CD14-positive monocyte (primary cell): ENCODE data around the gene WDR45. TPM values are rescaled to one million over a fixed set of nuclear protein-coding genes. Genes with fewer than 3 reads are reported as not detected.
A peak's percentile ranks its signal among the peaks of the same experiment; 100 is the strongest.

Experiments used
- DNase-seq, 3 donors: peaks; one replicate each; pipeline ENCODE4 v3.0.0-alpha.2; 2011 to 2022
- H2AFZ ChIP-seq: 2 replicates; pipeline ENCODE4 v1.6.0; 2012; ENCODE audit warnings: mild to moderate bottlenecking, low read depth, low read length, inconsistent platforms; ENCODE audit not compliant: insufficient read depth, poor library complexity, severe bottlenecking
- H3K27ac ChIP-seq, 2 donors: 1 replicate in 1 of 2; 2 replicates in 1 of 2; pipeline ENCODE4 v1.5.1; 2012 to 2013; ENCODE audit warnings: low read length in 2 of 2, control low read depth in 1 of 2, inconsistent platforms in 1 of 2, low read depth in 1 of 2, mild to moderate bottlenecking in 1 of 2
- H3K27me3 ChIP-seq, 2 donors: one replicate each; pipeline versions ENCODE4 v1.6.0 to v1.6.1; 2011 to 2013; ENCODE audit warnings: low read length in 2 of 2; ENCODE audit not compliant: control insufficient read depth in 2 of 2, insufficient read depth in 2 of 2
- H3K36me3 ChIP-seq, 2 donors: replicated peaks in 1 of 2; 1 replicate in 1 of 2; 2 replicates in 1 of 2; pipeline versions ENCODE4 v1.5.1 to v1.6.1; 2012 to 2013; ENCODE audit warnings: low read length in 2 of 2, control low read depth in 1 of 2, inconsistent platforms in 1 of 2, mild to moderate bottlenecking in 1 of 2; ENCODE audit not compliant: insufficient read depth in 2 of 2, control insufficient read depth in 1 of 2
- H3K4me1 ChIP-seq, 2 donors: 1 replicate in 1 of 2; 2 replicates in 1 of 2; pipeline versions ENCODE4 v1.5.1 to v1.6.1; 2012 to 2013; ENCODE audit warnings: low read length in 2 of 2, control low read depth in 1 of 2, inconsistent platforms in 1 of 2, mild to moderate bottlenecking in 1 of 2, moderate library complexity in 1 of 2; ENCODE audit not compliant: insufficient read depth in 2 of 2, control insufficient read depth in 1 of 2
- H3K4me2 ChIP-seq: replicated peaks from 2 replicates; pipeline ENCODE3; 2012; ENCODE audit warnings: low read length, moderate library complexity, mild to moderate bottlenecking; ENCODE audit not compliant: poor library complexity, severe bottlenecking; ENCODE audit errors: extremely low read depth
- H3K4me3 ChIP-seq, 3 experiments: fragments of 200-600 bp in 1 of 3; sonication (generic) in 1 of 3; replicated peaks in 1 of 3; 1 replicate in 2 of 3; 2 replicates in 1 of 3; pipeline ENCODE4 v1.5.1; 2011 to 2013; ENCODE audit warnings: low read length in 3 of 3, mild to moderate bottlenecking in 3 of 3, control low read depth in 2 of 3, low read depth in 2 of 3, inconsistent platforms in 1 of 3, moderate library complexity in 1 of 3
- H3K79me2 ChIP-seq: 2 replicates; pipeline ENCODE4 v1.6.0; 2012; ENCODE audit warnings: mild to moderate bottlenecking, control low read depth, inconsistent platforms, low read length, moderate library complexity; ENCODE audit not compliant: insufficient read depth
- H3K9ac ChIP-seq: 2 replicates; pipeline ENCODE4 v1.6.0; 2017; ENCODE audit warnings: low read length, mild to moderate bottlenecking; ENCODE audit not compliant: insufficient read depth, poor library complexity, severe bottlenecking
- H3K9me3 ChIP-seq, 2 donors: replicated peaks in 1 of 2; 1 replicate in 1 of 2; 2 replicates in 1 of 2; pipeline versions ENCODE4 v1.5.1 to v1.6.1; 2012 to 2013; ENCODE audit warnings: low read length in 2 of 2, control low read depth in 1 of 2; ENCODE audit not compliant: control insufficient read depth in 1 of 2, insufficient read depth in 1 of 2
- H4K20me1 ChIP-seq: 2 replicates; pipeline ENCODE4 v1.6.0; 2012; ENCODE audit warnings: mild to moderate bottlenecking, low read length, control low read depth, moderate library complexity; ENCODE audit not compliant: insufficient read depth
- H3K27ac Mint-ChIP-seq, 7 donors: one replicate each; pipeline ENCODE4 v1.8.0; 2020; ENCODE audit warnings: mild to moderate bottlenecking in 7 of 7, mixed read lengths in 7 of 7, moderate library complexity in 6 of 7, inconsistent platforms in 2 of 7
- H3K27me3 Mint-ChIP-seq, 3 donors: one replicate each; pipeline ENCODE4 v1.8.0; 2021 to 2022; ENCODE audit warnings: low read depth in 3 of 3, mild to moderate bottlenecking in 3 of 3, mixed read lengths in 3 of 3, moderate library complexity in 3 of 3, inconsistent platforms in 1 of 3
- H3K36me3 Mint-ChIP-seq, 2 donors: one replicate each; pipeline ENCODE4 v1.8.0; 2020; ENCODE audit warnings: mixed read lengths in 2 of 2, inconsistent platforms in 1 of 2, mild to moderate bottlenecking in 1 of 2
- H3K4me1 Mint-ChIP-seq: one replicate; pipeline ENCODE4 v1.8.0; 2020; ENCODE audit warnings: mild to moderate bottlenecking, mixed read lengths
- H3K4me3 Mint-ChIP-seq, 2 donors: one replicate each; pipeline ENCODE4 v1.8.0; 2020; ENCODE audit warnings: mild to moderate bottlenecking in 2 of 2, mixed read lengths in 2 of 2, moderate library complexity in 1 of 2
- H3K9me3 Mint-ChIP-seq, 7 donors: one replicate each; pipeline ENCODE4 v1.8.0; 2020 to 2022; ENCODE audit warnings: mixed read lengths in 7 of 7, mild to moderate bottlenecking in 6 of 7, moderate library complexity in 6 of 7, inconsistent platforms in 2 of 7
- WGBS: methylation state at CpG from one replicate; pipeline ENCODE4 v1.1.5; 2013; ENCODE audit warnings: missing lambda C conversion rate; ENCODE audit not compliant: insufficient coverage; 5-methylcytosine and 5-hydroxymethylcytosine counted together
- intact Hi-C, 2 donors: fragments of 100-400 bp; cut with micrococcal nuclease; formaldehyde crosslinking; loops; one replicate each; pipeline versions ENCODE4 v1.15.0 to v1.15.1; 2023
- polyA plus RNA-seq, 3 donors: library from polyadenylated mRNA; depleted of rRNA in 1 of 3; unstranded in 2 of 3; stranded (reverse) in 1 of 3; fragments of 300-500 nt in 2 of 3; fragments of >200 nt in 1 of 3; fragmentation: Illumina TruSeq in 2 of 3; gene quantifications; 1 replicate in 2 of 3; 2 replicates in 1 of 3; pipeline ENCODE4 v1.2.3, GENCODE V29; 2012 to 2021
- TF ChIP-seq, protein P1 (sequence below): fragments of 200-600 bp; IDR thresholded peaks from one replicate; pipeline ENCODE4 v1.8.0; 2022; ENCODE audit warnings: antibody characterized with exemption, mild to moderate bottlenecking

WDR45 gene
- polyA plus RNA-seq, 3 donors, result 83.1 to 207 (median 83.8) TPM

DNA sequence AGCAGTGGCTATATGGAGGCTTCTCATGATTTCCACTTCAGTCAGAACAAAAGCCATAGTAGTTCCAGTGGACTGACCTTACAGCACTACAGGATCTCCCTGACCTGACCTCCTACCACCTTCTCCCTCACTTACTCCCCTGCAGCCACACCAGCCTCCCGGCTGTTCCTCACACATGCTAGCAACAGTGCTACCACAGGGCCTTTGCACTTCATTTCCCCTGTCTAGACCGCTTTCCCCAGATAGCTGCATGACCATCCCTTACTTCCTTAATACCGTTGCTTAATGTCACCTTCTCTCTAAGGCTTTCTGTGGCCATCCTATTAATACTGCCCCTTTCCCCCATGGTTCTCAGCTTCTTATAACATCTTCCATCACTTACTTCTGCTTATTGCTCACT, 30.7 kb upstream of the WDR45 start:
- Histone ChIP-seq H3K27ac (no peak overlapping the region), H3K79me2 (no peaks in the 10 kb centered on the region), H3K9me3 (no peaks in the 10 kb centered on the region), H2AFZ (no peak overlapping the region), H3K9ac (no peak overlapping the region), H3K4me1 (no peaks in the 10 kb centered on the region), H3K36me3 (peaks cover 35 to 43% of the 10 kb centered on the region in 2 donors), H3K4me2 (no peak overlapping the region), H3K4me3 (no peak overlapping the region), H4K20me1 (no peaks in the 10 kb centered on the region), H3K27me3 (no peaks in the 10 kb centered on the region)
- H3K27me3 Mint-ChIP-seq, result peaks cover 0 to 3% (median 0%) of the 10 kb centered on the region in 3 donors
- no CpG with 5 or more reads among the region's 3 CpGs for WGBS
- DNase-seq, result no peak
- TF ChIP-seq, protein P1, sequence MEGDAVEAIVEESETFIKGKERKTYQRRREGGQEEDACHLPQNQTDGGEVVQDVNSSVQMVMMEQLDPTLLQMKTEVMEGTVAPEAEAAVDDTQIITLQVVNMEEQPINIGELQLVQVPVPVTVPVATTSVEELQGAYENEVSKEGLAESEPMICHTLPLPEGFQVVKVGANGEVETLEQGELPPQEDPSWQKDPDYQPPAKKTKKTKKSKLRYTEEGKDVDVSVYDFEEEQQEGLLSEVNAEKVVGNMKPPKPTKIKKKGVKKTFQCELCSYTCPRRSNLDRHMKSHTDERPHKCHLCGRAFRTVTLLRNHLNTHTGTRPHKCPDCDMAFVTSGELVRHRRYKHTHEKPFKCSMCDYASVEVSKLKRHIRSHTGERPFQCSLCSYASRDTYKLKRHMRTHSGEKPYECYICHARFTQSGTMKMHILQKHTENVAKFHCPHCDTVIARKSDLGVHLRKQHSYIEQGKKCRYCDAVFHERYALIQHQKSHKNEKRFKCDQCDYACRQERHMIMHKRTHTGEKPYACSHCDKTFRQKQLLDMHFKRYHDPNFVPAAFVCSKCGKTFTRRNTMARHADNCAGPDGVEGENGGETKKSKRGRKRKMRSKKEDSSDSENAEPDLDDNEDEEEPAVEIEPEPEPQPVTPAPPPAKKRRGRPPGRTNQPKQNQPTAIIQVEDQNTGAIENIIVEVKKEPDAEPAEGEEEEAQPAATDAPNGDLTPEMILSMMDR, result no peak
- no peak overlapping the region for H3K27ac Mint-ChIP-seq
- H3K4me1 Mint-ChIP-seq, result no peaks in the 10 kb centered on the region
- no peak overlapping the region for H3K4me3 Mint-ChIP-seq
- H3K9me3 Mint-ChIP-seq, result peaks cover 0 to 2% (median 0%) of the 10 kb centered on the region in 7 donors
- peaks cover 32 to 53% of the 10 kb centered on the region in 2 donors for H3K36me3 Mint-ChIP-seq
- intact Hi-C loops, result no loop called here

DNA sequence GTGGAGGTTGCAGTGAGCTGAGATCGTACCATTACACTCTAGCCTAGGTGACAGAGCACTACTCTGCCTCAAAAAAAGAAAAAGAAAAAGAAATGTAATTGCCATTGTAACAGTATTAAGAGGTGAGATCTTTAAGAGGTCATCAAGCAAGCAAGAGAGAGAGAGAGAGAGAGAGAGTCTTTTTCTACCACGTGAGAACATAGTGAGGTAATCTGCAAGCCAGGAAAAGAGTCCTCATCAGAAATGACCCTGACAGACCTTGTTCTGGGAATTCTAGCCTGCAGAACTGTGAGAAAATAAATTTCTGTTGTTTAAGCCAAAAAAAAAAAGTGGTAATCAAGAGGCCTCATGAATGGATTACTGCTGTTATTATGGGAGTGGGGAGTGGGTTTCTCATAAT, 29.0 kb upstream of the WDR45 start:
- Histone ChIP-seq H2AFZ (no peak overlapping the region), H3K4me2 (no peak overlapping the region), H3K4me1 (no peaks in the 10 kb centered on the region), H3K4me3 (no peak overlapping the region), H3K9ac (no peak overlapping the region), H4K20me1 (no peaks in the 10 kb centered on the region), H3K27me3 (no peaks in the 10 kb centered on the region), H3K36me3 (peaks cover 25 to 32% of the 10 kb centered on the region in 2 donors), H3K79me2 (no peaks in the 10 kb centered on the region), H3K9me3 (no peaks in the 10 kb centered on the region), H3K27ac (no peak overlapping the region)
- H3K27ac Mint-ChIP-seq, result peak overlapping the region in 1 of 7 donors; percentile 48
- peaks cover 0 to 1% (median 0%) of the 10 kb centered on the region in 3 donors for H3K27me3 Mint-ChIP-seq
- DNase-seq, result no peak
- no peaks in the 10 kb centered on the region for H3K4me1 Mint-ChIP-seq
- WGBS, result 100% methylated on average over 1 of the region's 2 CpGs
- peaks cover 27 to 41% of the 10 kb centered on the region in 2 donors for H3K36me3 Mint-ChIP-seq
- TF ChIP-seq, protein P1, result no peak
- peaks cover 0 to 2% (median 0%) of the 10 kb centered on the region in 7 donors for H3K9me3 Mint-ChIP-seq
- H3K4me3 Mint-ChIP-seq, result no peak overlapping the region
- intact Hi-C loops, result no loop called here
